BLaER1 (cell line): ENCODE data around the gene MAP2K7.
A peak's percentile ranks its signal among the peaks of the same experiment; 100 is the strongest.

Experiments
- H3K27ac ChIP-seq: shearing (Covaris generic); formaldehyde crosslinking; 2 replicates; pipeline ENCODE4 v1.8.1; 2022
- H3K27me3 ChIP-seq: shearing (Covaris generic); formaldehyde crosslinking; 2 replicates; pipeline ENCODE4 v1.8.1; 2022
- H3K36me3 ChIP-seq: shearing (Covaris generic); formaldehyde crosslinking; 2 replicates; pipeline ENCODE4 v1.8.1; 2022
- H3K4me1 ChIP-seq: shearing (Covaris generic); formaldehyde crosslinking; 2 replicates; pipeline ENCODE4 v1.8.1; 2022
- H3K4me2 ChIP-seq: shearing (Covaris generic); formaldehyde crosslinking; 2 replicates; pipeline ENCODE4 v1.8.1; 2022
- H3K4me3 ChIP-seq: shearing (Covaris generic); formaldehyde crosslinking; 2 replicates; pipeline ENCODE4 v1.8.1; 2022
- H3K9ac ChIP-seq: shearing (Covaris generic); formaldehyde crosslinking; 2 replicates; pipeline ENCODE4 v1.8.1; 2022
- H3K9me3 ChIP-seq: shearing (Covaris generic); formaldehyde crosslinking; 2 replicates; pipeline ENCODE4 v1.8.1; 2022
- H4K20me1 ChIP-seq: shearing (Covaris generic); formaldehyde crosslinking; 2 replicates; pipeline ENCODE4 v1.8.1; 2022
- Cebpa-rat ChIP-seq: shearing (Covaris generic); IDR thresholded peaks from 2 replicates; pipeline ENCODE4 v1.8.1; 2022

The MAP2K7 gene

GRCh38 chr19:7860714-7861618, 42.7 kb upstream of the MAP2K7 start:
- Histone ChIP-seq H4K20me1 (peaks cover 32% of the 10 kb centered on the region), H3K4me3 (no peak overlapping the region), H3K27me3 (peaks cover 51% of the 10 kb centered on the region), H3K9me3 (no peaks in the 10 kb centered on the region), H3K27ac (no peak overlapping the region), H3K9ac (0 out of 2 replicates have a peak overlapping the region, but pooled peaks have one; percentile 32), H3K4me2 (peak overlapping the region; percentile 100), H3K4me1 (peaks cover 63% of the 10 kb centered on the region), H3K36me3 (no peaks in the 10 kb centered on the region)
- no peak for TF ChIP-seq Cebpa-rat

DNA sequence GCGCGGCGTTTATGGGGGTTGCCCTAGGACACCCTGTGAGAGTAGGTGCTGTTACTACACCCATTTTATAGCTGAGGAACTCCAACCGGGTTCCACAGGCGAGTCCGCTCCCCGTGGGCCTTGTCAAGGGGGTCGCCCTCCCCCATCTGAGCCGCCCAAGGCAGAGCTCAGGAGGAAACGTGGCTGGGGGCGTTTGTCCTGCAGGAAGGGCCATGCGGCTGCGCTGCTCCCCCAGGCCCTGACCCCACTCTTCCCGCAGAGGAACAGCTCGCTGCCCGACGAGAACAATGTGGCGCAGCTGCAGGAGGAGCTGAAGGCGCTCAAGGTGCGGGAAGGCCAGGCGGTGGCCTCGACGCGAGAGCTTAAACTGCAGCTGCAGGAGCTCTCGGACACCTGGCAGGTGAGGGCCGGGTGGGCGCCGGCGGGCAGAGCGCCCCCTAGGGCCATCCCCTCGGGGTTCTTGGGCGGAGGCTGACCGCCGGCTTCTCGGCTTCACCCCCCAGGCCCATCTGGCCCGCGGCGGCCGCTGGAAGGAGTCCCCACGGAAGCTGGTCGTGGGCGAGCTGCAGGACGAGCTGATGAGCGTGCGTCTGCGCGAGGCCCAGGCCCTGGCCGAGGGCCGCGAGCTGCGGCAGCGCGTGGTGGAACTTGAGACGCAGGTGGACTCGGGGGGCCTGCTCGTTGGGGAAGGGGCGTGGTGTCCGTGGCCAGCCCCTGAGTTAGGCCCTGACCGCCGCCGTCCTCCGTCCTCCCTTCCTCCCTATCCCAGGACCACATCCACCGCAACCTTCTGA, 41.9 kb upstream of the MAP2K7 start:
- Histone ChIP-seq H3K4me2 (peak overlapping the region; percentile 100), H3K4me3 (peak overlapping the region; percentile 66)

GRCh38 chr19:7862413-7862951, 41.2 kb upstream of the MAP2K7 start:
- Histone ChIP-seq H3K9ac (peak overlapping the region; percentile 32; the same call in 1 of the 2 replicates), H3K36me3 (no peaks in the 10 kb centered on the region), H3K27me3 (peaks cover 53% of the 10 kb centered on the region), H3K27ac (no peak overlapping the region), H4K20me1 (peaks cover 32% of the 10 kb centered on the region), H3K4me1 (peaks cover 63% of the 10 kb centered on the region), H3K4me2 (peak overlapping the region; percentile 100), H3K4me3 (peak overlapping the region; percentile 66), H3K9me3 (no peaks in the 10 kb centered on the region)
- no peak for TF ChIP-seq Cebpa-rat

More for the DNA sequence above, 41.9 kb upstream of the MAP2K7 start:
- H3K36me3 ChIP-seq = no peaks in the 10 kb centered on the region
- H3K4me1 ChIP-seq = peaks cover 63% of the 10 kb centered on the region
- no peak for TF ChIP-seq Cebpa-rat
- peaks cover 53% of the 10 kb centered on the region for H3K27me3 ChIP-seq
- H3K9ac ChIP-seq = peak overlapping the region; percentile 32; the same call in 1 of the 2 replicates
- H3K9me3 ChIP-seq = no peaks in the 10 kb centered on the region
- peaks cover 32% of the 10 kb centered on the region for H4K20me1 ChIP-seq
- H3K27ac ChIP-seq = no peak overlapping the region

GRCh38 chr19:7863157-7863970, 40.3 kb upstream of the MAP2K7 start:
- peaks cover 32% of the 10 kb centered on the region for H4K20me1 ChIP-seq
- no peak overlapping the region for H3K4me3 ChIP-seq
- no peak overlapping the region for H3K9ac ChIP-seq
- peaks cover 48% of the 10 kb centered on the region for H3K27me3 ChIP-seq
- H3K36me3 ChIP-seq = no peaks in the 10 kb centered on the region
- H3K4me2 ChIP-seq = peak overlapping the region; percentile 47; the same call in 1 of the 2 replicates
- peaks cover 63% of the 10 kb centered on the region for H3K4me1 ChIP-seq
- no peak overlapping the region for H3K27ac ChIP-seq
- no peak for TF ChIP-seq Cebpa-rat
- H3K9me3 ChIP-seq = no peaks in the 10 kb centered on the region

GRCh38 chr19:7863971-7864689, 39.5 kb upstream of the MAP2K7 start:
- no peak overlapping the region for H3K4me3 ChIP-seq
- H3K9ac ChIP-seq = no peak overlapping the region
- no peaks in the 10 kb centered on the region for H3K36me3 ChIP-seq
- H4K20me1 ChIP-seq = peaks cover 36% of the 10 kb centered on the region
- H3K27me3 ChIP-seq = peaks cover 45% of the 10 kb centered on the region
- no peak overlapping the region for H3K27ac ChIP-seq
- H3K4me2 ChIP-seq = peak overlapping the region; percentile 47
- no peaks in the 10 kb centered on the region for H3K9me3 ChIP-seq
- no peak for TF ChIP-seq Cebpa-rat
- H3K4me1 ChIP-seq = peaks cover 63% of the 10 kb centered on the region

- H3K4me3 ChIP-seq = no peak overlapping the region
- H3K4me1 ChIP-seq = peaks cover 66% of the 10 kb centered on the region
- no peak for TF ChIP-seq Cebpa-rat
- H4K20me1 ChIP-seq = peaks cover 41% of the 10 kb centered on the region
- no peak overlapping the region for H3K9ac ChIP-seq
- H3K9me3 ChIP-seq = no peaks in the 10 kb centered on the region
- H3K27ac ChIP-seq = no peak overlapping the region
- peak overlapping the region; percentile 47 for H3K4me2 ChIP-seq
- peaks cover 45% of the 10 kb centered on the region for H3K27me3 ChIP-seq
- H3K36me3 ChIP-seq = no peaks in the 10 kb centered on the region
These were observed 39.0 kb upstream of the MAP2K7 start for GRCh38 chr19:7864690-7865074.

DNA sequence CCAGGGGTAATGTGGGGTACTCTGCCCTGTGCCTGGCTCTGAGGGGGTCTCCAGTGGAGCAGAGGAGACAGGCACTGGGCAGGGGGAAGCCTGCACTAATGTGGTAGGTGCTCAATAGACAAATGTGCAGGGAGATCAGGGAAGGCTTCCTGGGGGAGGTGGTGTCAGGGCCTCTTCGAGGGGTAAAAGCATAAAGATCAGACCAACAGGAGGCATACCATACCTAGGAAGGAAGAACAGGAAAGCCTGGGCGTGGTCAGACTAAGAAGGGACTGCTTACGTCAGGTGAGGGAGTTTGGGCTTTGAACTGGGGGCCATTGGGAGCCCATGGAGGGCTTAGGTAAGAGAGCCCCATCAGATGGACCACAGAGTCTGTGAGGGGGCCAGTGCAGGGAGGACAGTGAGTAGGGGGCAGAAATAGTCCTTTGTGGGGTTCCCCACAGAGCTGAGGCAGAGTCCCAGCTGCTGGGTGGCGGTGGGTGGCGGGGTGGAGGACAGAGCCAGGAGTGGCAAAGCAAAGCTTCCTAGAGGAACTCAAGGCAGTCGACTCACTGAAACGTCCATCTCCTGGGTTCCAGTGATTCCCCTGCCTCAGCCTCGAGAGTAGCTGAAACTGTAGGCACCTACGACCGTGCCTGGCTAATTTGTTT, 38.3 kb upstream of the MAP2K7 start:
- no peaks in the 10 kb centered on the region for H3K36me3 ChIP-seq
- no peak overlapping the region for H3K9ac ChIP-seq
- peak overlapping the region; percentile 47 for H3K4me2 ChIP-seq
- no peak for TF ChIP-seq Cebpa-rat
- peaks cover 45% of the 10 kb centered on the region for H4K20me1 ChIP-seq
- H3K9me3 ChIP-seq = no peaks in the 10 kb centered on the region
- no peak overlapping the region for H3K27ac ChIP-seq
- H3K4me3 ChIP-seq = no peak overlapping the region
- peaks cover 45% of the 10 kb centered on the region for H3K27me3 ChIP-seq
- H3K4me1 ChIP-seq = peaks cover 69% of the 10 kb centered on the region

DNA sequence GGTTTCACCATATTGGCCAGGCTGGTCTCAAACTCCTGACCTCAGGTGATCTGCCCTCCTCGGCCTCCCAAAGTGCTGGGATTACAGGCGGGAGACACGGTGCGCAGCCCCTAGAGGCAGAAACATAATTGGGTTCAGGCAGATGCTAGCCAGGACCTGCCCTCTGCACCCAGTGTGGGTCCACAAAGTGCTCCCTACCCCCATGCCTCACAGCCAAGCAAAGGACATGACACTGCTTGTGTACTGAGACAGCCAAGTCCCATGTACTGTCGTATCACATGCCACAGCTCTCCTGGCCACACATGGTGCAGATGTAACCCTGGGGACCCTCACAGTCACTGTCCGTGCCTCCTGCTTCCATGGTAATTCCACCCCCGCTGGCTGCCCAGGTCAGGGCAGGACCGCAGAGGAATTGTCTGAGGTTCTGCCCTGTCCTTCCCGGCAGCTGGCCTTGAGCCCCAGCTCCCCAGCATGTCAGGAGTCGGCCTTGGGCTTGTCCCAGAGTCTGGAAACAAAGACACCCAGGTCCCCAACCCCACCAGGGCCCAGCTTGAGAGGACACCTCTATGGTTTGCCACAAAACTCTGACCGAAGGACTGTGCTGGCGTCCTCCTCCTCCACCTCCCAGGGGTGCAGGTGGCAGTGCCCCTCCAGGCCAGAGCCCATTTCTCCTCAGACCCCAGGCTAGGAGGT, 37.1 kb upstream of the MAP2K7 start:
- no peak overlapping the region for H3K27ac ChIP-seq
- no peak overlapping the region for H3K4me3 ChIP-seq
- H3K27me3 ChIP-seq = peaks cover 38% of the 10 kb centered on the region
- peaks cover 50% of the 10 kb centered on the region for H4K20me1 ChIP-seq
- H3K9ac ChIP-seq = no peak overlapping the region
- H3K36me3 ChIP-seq = no peaks in the 10 kb centered on the region
- peaks cover 69% of the 10 kb centered on the region for H3K4me1 ChIP-seq
- no peak for TF ChIP-seq Cebpa-rat
- no peaks in the 10 kb centered on the region for H3K9me3 ChIP-seq
- H3K4me2 ChIP-seq = no peak overlapping the region
